Gastroesophageal sphincter (tissue), 4 donors: ENCODE results near the gene NKD1. TPM values are rescaled to one million over a fixed set of nuclear protein-coding genes. Genes with fewer than 3 reads are reported as not detected.

ENCODE experiments used
- ATAC-seq: fragments of 150-250 bp; one replicate; pipeline ENCODE4 v1.9.1; 2016; ENCODE audit warnings: mild to moderate bottlenecking, moderate library complexity
- H3K27ac ChIP-seq, 4 donors: fragments of 200-600 bp; sonication (generic) in 3 of 4; 1 replicate in 3 of 4; 2 replicates in 1 of 4; pipeline ENCODE4 v1.5.1; 2016 to 2019
- H3K27me3 ChIP-seq: fragments of 200-600 bp; sonication (generic); one replicate; pipeline ENCODE4 v1.5.1; 2019
- H3K36me3 ChIP-seq, 2 donors: fragments of 200-600 bp; sonication (generic); one replicate each; pipeline ENCODE4 v1.5.1; 2019; ENCODE audit warnings: control low read depth in 1 of 2
- H3K4me1 ChIP-seq, 3 donors: fragments of 200-600 bp; sonication (generic); 1 replicate in 2 of 3; 2 replicates in 1 of 3; pipeline ENCODE4 v1.5.1; 2016 to 2019; ENCODE audit warnings: control low read depth in 2 of 3
- H3K4me3 ChIP-seq, 2 donors: fragments of 200-600 bp; sonication (generic); one replicate each; pipeline ENCODE4 v1.5.1; 2019; ENCODE audit warnings: mild to moderate bottlenecking in 1 of 2, moderate library complexity in 1 of 2
- H3K9me3 ChIP-seq, 3 donors: fragments of 200-600 bp; sonication (generic); one replicate each; pipeline ENCODE4 v1.5.1; 2017 to 2019; ENCODE audit warnings: control low read depth in 2 of 3
- EP300 ChIP-seq: sonication (generic); formaldehyde crosslinking; IDR thresholded peaks from one replicate; pipeline ENCODE4 v1.6.1; 2017; ENCODE audit warnings: antibody characterized with exemption, mild to moderate bottlenecking
- POLR2A ChIP-seq, 2 donors: fragments of 450-650 bp; IDR thresholded peaks; one replicate each; pipeline ENCODE4 v1.6.1; 2017; ENCODE audit warnings: antibody characterized with exemption in 2 of 2, mild to moderate bottlenecking in 2 of 2, moderate library complexity in 1 of 2
- POLR2AphosphoS5 ChIP-seq: sonication (generic); formaldehyde crosslinking; IDR thresholded peaks from one replicate; pipeline ENCODE4 v1.6.1; 2017; ENCODE audit warnings: antibody characterized with exemption
- WGBS, 2 donors: methylation state at CpG; one replicate each; pipeline ENCODE4 v1.1.5; 2018; ENCODE audit warnings: low coverage in 1 of 2; 5-methylcytosine and 5-hydroxymethylcytosine counted together
- total RNA-seq, 4 donors: library from RNA; depleted of rRNA; stranded (reverse); fragments of >200 nt; gene quantifications; one replicate each; pipeline ENCODE4 v1.1.0, GENCODE V29; 2016
- TF ChIP-seq, protein P1 (sequence below), 4 experiments: fragments of 200-600 bp in 2 of 4; fragments of 450-650 bp in 2 of 4; sonication (generic) in 1 of 4; IDR thresholded peaks; one replicate each; pipeline ENCODE4 v1.5.1; 2017 to 2019; ENCODE audit warnings: antibody characterized with exemption in 4 of 4, mild to moderate bottlenecking in 2 of 4, moderate library complexity in 2 of 4

Gene NKD1
- total RNA-seq, 4 donors from 2014 or later, result 27.7 to 69.2 (median 48.7) TPM

- H3K4me1 ChIP-seq, result peaks cover 0 to 67% (median 19%) of the 10 kb centered on the region in 3 donors
- no peak for ATAC-seq
- H3K4me3 ChIP-seq, result no peak overlapping the region
- TF ChIP-seq, protein P1, sequence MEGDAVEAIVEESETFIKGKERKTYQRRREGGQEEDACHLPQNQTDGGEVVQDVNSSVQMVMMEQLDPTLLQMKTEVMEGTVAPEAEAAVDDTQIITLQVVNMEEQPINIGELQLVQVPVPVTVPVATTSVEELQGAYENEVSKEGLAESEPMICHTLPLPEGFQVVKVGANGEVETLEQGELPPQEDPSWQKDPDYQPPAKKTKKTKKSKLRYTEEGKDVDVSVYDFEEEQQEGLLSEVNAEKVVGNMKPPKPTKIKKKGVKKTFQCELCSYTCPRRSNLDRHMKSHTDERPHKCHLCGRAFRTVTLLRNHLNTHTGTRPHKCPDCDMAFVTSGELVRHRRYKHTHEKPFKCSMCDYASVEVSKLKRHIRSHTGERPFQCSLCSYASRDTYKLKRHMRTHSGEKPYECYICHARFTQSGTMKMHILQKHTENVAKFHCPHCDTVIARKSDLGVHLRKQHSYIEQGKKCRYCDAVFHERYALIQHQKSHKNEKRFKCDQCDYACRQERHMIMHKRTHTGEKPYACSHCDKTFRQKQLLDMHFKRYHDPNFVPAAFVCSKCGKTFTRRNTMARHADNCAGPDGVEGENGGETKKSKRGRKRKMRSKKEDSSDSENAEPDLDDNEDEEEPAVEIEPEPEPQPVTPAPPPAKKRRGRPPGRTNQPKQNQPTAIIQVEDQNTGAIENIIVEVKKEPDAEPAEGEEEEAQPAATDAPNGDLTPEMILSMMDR (IDR thresholded peaks at IDR 0.05), result no peak
- TF ChIP-seq POLR2AphosphoS5 (no peak), POLR2A (IDR thresholded peaks at IDR 0.05) (no peak), EP300 (no peak)
- peaks cover 0 to 44% of the 10 kb centered on the region in 2 donors for H3K36me3 ChIP-seq
- no peaks in the 10 kb centered on the region for H3K9me3 ChIP-seq
- peak overlapping the region in 1 of 4 donors; percentile 74 for H3K27ac ChIP-seq
- WGBS, 2 donors, result 66 to 100% methylated on average over 1 to 5 of the region's 7 CpGs
- no peaks in the 10 kb centered on the region for H3K27me3 ChIP-seq
Observed at GRCh38 chr16:50566014-50566962, 18.1 kb downstream of the NKD1 start.

GRCh38 chr16:50567651-50568050 lies 19.5 kb downstream of the NKD1 start:
- no peak for ATAC-seq
- Histone ChIP-seq H3K36me3 (peaks cover 0 to 39% of the 10 kb centered on the region in 2 donors), H3K27me3 (no peaks in the 10 kb centered on the region), H3K9me3 (no peaks in the 10 kb centered on the region), H3K27ac (peak overlapping the region in 3 of 4 donors; percentile 64 to 74 (median 73)), H3K4me1 (peaks cover 0 to 76% (median 19%) of the 10 kb centered on the region in 3 donors), H3K4me3 (no peak overlapping the region)
- TF ChIP-seq EP300 (no peak), POLR2A (IDR thresholded peaks at IDR 0.05) (no peak), POLR2AphosphoS5 (no peak)
- TF ChIP-seq, protein P1 (IDR thresholded peaks at IDR 0.05), result no peak
- WGBS, 2 donors, result 63 to 77% methylated on average over 2 to 3 of the region's 5 CpGs

- H3K27me3 ChIP-seq, result no peaks in the 10 kb centered on the region
- H3K4me1 ChIP-seq, result peaks cover 0 to 83% (median 24%) of the 10 kb centered on the region in 3 donors
- H3K27ac ChIP-seq, result peak overlapping the region in 3 of 4 donors; percentile 64 to 74 (median 73)
- TF ChIP-seq, protein P1 (IDR thresholded peaks at IDR 0.05), result no peak
- TF ChIP-seq POLR2AphosphoS5 (peak; percentile 25), POLR2A (IDR thresholded peaks at IDR 0.05) (peak in 1 of 2 donors; percentile 7), EP300 (no peak)
- H3K9me3 ChIP-seq, result no peaks in the 10 kb centered on the region
- H3K4me3 ChIP-seq, result no peak overlapping the region
- WGBS, 2 donors, result 60 to 74% methylated on average over 5 to 6 of the region's 9 CpGs
- peaks cover 0 to 33% of the 10 kb centered on the region in 2 donors for H3K36me3 ChIP-seq
- ATAC-seq, result no peak
Observed at GRCh38 chr16:50568187-50568815, 20.1 kb downstream of the NKD1 start.

DNA sequence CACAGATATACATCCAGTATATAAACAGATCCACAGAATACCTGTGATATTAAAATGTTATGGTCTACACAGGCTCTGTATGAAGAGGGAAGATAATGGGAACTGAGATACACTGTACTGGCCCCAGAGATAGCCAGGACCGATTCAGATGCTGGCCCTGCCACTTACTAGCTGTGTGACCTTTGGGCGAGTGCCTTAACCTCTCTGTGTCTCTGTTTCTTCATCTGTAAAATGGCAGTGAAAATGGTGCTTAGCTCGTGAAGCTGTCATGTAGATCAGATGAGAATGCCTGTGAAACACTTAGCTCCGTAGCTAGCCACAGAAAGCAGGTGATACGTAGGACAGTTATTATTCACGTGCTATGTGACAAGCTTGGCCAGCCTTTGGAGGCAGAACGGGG lies 22.2 kb downstream of the NKD1 start:
- H3K27ac ChIP-seq, result peak overlapping the region in 1 of 4 donors; percentile 84
- no peak for TF ChIP-seq POLR2A (IDR thresholded peaks at IDR 0.05)
- TF ChIP-seq, protein P1 (IDR thresholded peaks at IDR 0.05), result no peak
- TF ChIP-seq EP300, result no peak
- no peak for TF ChIP-seq POLR2AphosphoS5
- no peaks in the 10 kb centered on the region for H3K9me3 ChIP-seq
- H3K27me3 ChIP-seq, result no peaks in the 10 kb centered on the region
- H3K4me3 ChIP-seq, result no peak overlapping the region
- WGBS, 2 donors, result 85 to 88% methylated on average over 6 to 7 of the region's 7 CpGs
- ATAC-seq, result no peak
- H3K36me3 ChIP-seq, result peaks cover 0 to 24% of the 10 kb centered on the region in 2 donors
- peaks cover 7 to 92% (median 34%) of the 10 kb centered on the region in 3 donors for H3K4me1 ChIP-seq
